Measurements from ENCODE around the gene MBTPS1.

GRCh38 chr16:84016477-84016876 lies 100.3 kb downstream of the MBTPS1 start:
- TF ChIP-seq CTCF (IDR thresholded peaks at IDR 0.05) (no peak), ZNF416 (CRISPR knock-in tag; IDR thresholded peaks at IDR 0.05) (no peak), ATF2 (CRISPR knock-in tag; IDR thresholded peaks at IDR 0.05; ENCODE audit: borderline replicate concordance, low read depth) (no peak), TEAD4 (CRISPR knock-in tag; IDR thresholded peaks at IDR 0.05) (no peak), MLX (CRISPR knock-in tag; IDR thresholded peaks at IDR 0.05) (no peak), TCF7 (CRISPR knock-in tag; IDR thresholded peaks at IDR 0.05; ENCODE audit: low read depth) (no peak), MAX (CRISPR knock-in tag; IDR thresholded peaks at IDR 0.05) (no peak), FOXP4 (CRISPR knock-in tag; IDR thresholded peaks at IDR 0.05) (no peak), USF2 (CRISPR knock-in tag; IDR thresholded peaks at IDR 0.05) (no peak), CREB1 (CRISPR knock-in tag; IDR thresholded peaks at IDR 0.05) (no peak), ESRRA (CRISPR knock-in tag; IDR thresholded peaks at IDR 0.05; ENCODE audit: borderline replicate concordance) (no peak), RELA (CRISPR knock-in tag; IDR thresholded peaks at IDR 0.05; ENCODE audit: borderline replicate concordance) (no peak), SP1 (CRISPR knock-in tag; conservative IDR thresholded peaks at IDR 0.05) (no peak), JUN (CRISPR knock-in tag; IDR thresholded peaks at IDR 0.05) (no peak)
